Measurements from ENCODE around the gene SLIT3.

The SLIT3 gene

GRCh38 chr5:169174923-169175322 lies 126.0 kb downstream of the SLIT3 start:
- no peak for DNase-seq (ENCODE audit: low read depth)

DNA sequence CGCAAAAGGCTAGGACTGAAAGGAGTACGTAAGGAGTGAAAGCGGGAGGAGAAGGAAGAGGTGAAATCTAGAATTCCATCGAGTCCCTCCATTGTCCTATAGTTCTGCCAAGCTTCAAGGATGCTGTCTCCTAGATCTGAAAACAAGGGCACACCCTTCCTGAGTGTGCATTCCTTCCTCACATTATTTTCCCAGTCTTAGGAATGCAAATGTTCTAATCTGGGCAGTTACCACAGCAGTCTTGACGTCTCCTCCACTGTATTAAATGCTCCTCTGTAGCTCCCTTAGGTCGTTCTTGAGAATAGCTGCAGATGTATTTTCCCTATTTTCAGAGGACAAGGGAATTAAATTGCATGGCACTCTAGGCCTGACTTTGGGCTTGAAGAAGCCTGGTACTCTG lies 127.6 kb downstream of the SLIT3 start:
- no peak for DNase-seq (ENCODE audit: low read depth)

DNA sequence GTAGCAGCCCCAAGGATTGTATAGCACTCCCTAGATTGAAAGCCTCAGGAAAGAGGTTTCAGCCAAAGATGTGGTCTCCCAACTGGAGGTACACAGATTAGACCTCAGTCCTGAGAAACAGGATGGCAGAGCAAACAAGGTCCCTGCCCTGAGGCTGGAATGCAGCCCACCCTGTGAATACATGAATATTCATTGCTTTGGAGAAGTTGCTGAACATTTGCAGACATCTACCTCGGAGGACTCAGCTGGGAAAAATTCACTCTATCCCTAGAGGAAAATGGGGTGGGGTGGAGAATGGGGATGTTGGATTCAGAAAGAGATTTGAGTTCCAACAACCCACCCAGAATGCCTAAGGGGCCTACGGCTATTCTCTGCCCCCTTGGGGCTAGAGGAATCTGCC lies 129.4 kb downstream of the SLIT3 start:
- no peak for DNase-seq (ENCODE audit: low read depth)

DNA sequence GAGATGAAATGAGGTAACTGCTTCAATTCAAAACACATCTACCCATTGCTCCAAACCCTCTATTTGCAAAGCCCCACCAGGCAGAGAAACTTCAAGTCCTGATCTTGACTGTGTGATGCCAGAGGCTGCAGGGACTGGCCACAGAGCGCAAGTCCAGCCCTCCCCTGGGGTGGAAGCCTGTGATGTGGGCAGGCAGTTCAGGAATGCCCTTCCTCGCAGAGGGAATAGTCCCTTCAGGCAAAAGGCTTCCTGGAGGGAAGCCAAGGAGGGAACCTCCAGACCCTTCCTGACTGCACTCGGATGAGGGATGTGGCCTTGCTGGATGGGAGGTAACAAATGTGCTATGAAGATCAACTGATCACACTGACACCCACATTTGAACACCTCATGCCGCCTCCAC lies 131.2 kb downstream of the SLIT3 start:
- no peak for DNase-seq (ENCODE audit: low read depth)

DNA sequence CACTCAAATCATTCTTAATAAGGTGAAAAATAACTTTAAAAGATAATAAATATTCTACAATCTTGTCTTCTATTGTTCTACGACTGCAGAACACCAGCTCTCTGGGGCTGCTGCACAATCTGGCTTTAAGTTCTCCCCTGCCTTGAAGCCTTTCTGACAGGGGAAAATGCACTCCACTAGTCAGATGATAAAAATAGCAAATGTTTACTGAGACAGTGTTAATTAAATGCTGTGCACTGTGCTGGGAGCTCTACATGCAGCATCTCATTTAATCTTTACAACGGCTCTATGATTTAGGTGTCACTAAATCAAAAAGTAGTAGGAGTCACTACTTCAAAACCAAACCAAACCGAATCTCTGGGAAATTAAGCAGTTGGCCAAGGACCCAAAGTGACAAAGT lies 132.7 kb downstream of the SLIT3 start:
- no peak for DNase-seq (ENCODE audit: low read depth)

DNA sequence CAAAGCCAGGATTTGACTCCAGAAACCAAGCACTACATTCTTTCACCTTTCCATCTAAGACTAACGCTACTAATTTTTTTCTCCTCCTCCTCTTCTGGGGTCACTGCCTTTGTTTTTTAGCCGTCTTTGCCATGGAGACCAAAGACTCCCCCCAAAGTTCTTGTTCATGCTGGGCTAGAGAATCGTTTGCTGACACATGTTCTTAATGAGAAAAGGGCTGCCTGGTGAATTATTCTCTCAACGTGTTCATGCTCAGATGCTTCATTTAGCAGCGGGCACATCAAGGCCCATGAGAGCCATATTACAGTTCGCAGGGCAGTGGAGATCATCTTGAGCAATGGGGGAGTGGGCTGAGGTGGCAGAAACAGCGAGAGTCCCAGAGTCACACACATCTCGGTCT lies 134.9 kb downstream of the SLIT3 start:
- no peak for DNase-seq (ENCODE audit: low read depth)

DNA sequence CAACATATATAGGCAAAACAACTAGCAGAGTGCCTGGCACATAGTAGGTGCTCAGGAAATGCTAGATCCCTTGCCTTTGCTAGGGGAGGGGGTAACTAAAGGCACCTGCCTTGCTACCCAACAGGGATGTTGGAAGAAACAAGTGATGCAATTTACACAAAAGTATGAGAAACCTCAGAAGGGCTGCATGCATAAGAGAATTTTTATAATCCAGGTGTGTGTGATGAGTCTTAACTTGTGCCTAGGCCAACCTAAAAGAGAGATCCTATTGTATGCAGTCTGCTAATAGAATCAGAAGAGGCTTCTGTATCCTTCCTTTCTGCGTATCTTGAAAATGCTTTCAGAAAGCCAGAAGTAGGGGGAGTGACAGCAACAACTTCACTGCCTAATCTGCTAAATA lies 135.9 kb downstream of the SLIT3 start:
- DNase-seq (ENCODE audit: low read depth): no peak

GRCh38 chr5:169164481-169164925 lies 136.4 kb downstream of the SLIT3 start:
- no peak for DNase-seq (ENCODE audit: low read depth)

DNA sequence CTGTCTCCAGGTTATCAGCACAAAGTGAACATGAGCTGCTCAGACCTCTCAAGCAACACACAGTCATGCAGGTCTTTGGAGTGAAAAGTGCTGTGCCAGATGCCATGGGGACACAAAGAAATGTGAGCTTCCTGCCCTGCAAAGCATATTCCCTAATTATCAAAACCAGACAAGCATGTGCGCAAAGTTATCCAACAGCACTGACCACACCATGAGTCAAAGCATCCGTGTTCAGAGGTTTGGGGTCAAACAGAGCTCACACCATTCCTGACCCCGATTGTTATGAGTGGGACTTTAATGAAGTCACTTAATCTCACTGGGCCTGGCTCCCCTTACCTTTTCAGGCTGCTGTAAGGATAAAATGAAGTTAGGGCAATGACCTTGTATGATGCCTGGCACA lies 138.5 kb downstream of the SLIT3 start:
- no peak for DNase-seq (ENCODE audit: low read depth)

DNA sequence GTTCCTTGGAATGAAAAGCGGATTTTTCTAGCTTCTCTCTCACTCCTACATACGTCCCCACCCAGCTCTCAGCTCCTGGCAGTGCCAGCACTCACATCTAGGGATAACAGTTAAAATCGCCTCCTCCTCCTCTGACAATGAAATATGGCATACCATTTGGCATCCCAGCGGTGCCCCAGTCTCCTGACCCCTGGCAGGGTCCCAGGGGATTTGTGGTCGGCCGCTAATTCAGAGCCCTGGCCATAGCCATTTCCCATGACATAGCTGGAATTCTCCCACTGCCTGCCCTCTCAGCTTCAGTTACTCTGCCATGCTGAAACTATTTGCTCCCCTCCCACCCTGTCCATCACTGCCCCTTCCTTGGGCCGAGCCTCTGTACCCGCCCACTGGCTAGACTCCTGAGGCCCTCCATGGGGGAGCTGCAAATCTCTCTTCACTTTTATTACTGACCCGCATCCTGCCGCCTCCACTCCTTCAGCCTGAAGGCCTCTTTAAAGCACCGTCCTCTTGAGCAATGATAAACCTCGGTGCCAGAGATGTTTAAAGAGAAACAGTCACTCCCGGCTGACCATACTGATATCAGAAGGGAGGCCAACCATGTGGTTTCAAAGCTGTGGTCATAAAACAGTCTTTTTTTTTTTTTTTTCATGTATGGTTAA lies 139.8 kb downstream of the SLIT3 start:
- no peak for DNase-seq (ENCODE audit: low read depth)

GRCh38 chr5:169160405-169160901 lies 140.5 kb downstream of the SLIT3 start:
- DNase-seq (ENCODE audit: low read depth): no peak

GRCh38 chr5:169158764-169159163 lies 142.2 kb downstream of the SLIT3 start:
- DNase-seq (ENCODE audit: low read depth): no peak

- DNase-seq (ENCODE audit: low read depth): no peak
Measured at GRCh38 chr5:169157064-169157463, 143.9 kb downstream of the SLIT3 start.

GRCh38 chr5:169154679-169155078 lies 146.3 kb downstream of the SLIT3 start:
- DNase-seq (ENCODE audit: low read depth): no peak

DNA sequence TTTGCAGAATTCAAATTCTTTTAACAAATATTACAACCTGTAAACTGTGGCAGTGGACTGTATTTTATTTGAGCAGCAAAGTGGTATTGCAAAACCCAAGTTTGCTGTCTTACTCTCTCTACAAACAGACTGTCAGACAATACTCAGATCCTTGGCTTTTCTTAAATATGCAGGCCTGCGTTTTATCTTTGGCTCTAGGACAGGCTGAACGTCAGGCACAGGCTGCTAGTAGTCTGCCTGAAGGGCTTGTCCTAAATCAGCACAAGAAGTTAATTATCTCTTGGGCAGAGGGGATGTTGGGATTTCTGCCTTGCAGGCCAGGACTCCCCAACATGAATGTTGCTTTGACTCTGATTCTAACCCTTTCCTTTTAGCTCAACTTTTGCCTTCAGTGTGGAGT lies 147.5 kb downstream of the SLIT3 start:
- DNase-seq (ENCODE audit: low read depth): no peak

DNA sequence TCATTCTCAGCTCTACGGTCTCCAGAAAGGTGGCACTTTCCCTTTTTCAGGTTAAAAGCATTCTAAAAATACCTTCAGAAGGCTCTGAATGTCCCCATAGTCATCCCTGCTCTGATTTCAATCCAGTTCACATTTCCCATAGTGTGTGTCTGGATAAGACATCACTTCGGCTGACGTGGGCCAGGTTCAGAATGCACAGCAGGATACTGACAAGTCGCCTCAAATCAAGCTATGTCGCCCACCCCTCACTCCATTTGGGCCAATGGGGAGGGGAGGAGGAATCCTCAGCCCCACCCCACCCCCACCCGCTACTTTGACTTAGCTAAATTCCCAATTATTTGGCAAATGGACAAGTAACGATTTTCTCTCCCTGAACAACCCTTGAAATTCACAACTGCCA lies 148.0 kb downstream of the SLIT3 start:
- no peak for DNase-seq (ENCODE audit: low read depth)

- no peak for DNase-seq (ENCODE audit: low read depth)
Measured at GRCh38 chr5:169152453-169152852, 148.5 kb downstream of the SLIT3 start.

DNA sequence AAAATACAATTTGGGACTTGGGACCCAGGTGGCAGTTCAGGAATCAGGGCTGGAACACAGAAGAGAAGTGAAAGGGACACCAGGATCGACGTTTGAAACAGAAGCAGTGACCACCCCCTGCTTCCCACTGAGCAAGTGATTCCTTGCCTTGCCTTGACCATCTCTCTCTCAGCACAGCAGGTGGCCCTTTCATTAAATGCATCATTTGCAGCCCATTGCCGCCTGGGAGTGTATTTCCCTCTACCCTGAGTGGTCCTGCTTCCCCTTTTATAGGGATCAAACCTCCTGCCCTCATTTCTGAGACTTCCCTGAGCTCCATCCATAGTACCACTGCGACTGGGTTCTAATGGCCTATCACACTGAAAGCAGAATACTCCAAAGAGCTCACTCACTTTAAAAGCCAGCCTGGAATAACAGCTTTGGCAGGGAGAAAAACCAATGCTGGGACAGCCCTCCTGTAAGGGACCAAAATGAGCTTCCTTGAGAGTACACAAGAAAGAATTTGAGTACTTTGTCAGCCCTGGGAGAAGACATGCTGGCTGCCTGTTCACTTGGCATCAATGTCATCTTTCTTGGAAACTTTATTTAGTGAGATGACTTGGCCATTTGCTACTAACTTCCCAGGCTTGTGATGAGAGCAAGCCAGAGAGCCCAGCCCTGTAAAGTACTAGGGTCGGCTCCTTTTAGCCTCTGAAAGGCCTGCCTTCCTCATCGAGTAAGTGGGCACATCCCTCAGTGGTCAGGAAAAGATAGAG lies 149.7 kb downstream of the SLIT3 start:
- no peak for DNase-seq (ENCODE audit: low read depth)

DNA sequence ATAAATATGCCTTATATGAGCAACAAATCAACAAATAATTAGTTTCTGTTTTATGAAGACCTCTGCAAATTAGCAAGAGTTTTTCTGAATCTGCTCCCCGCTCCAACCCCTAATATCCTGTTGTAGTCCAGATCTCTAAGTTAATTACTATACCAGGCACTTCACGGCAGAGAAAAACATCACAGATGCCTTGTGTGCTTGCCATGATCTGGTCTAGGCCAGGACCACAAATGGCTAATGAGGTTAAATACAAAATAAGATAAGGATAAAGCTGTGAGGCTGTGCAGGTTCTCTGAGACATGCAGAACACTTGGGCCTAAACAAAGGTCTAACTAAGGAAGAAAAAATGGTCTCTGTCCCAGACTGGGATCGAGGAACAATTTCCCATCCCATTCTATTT lies 150.8 kb downstream of the SLIT3 start:
- DNase-seq (ENCODE audit: low read depth): no peak

DNA sequence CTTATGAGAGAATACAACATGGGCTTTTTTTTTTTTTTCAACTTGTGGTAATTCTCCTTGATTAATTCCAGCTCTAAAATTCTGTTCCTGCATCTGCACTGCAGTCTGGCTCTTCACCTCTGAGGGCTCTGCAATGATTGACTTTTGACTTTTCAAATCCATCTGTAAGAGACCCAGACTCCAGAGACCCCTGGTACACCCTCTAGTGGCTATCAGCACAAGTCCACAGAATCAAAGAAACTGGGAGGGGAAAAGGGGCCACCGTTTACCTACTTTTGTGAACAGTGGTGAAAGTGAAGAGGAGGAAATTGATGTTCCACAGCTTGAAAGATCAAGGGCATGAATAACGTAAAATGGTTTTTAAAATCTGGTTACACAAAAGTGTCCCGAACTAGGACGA lies 151.6 kb downstream of the SLIT3 start:
- no peak for DNase-seq (ENCODE audit: low read depth)

GRCh38 chr5:169148138-169148740 lies 152.7 kb downstream of the SLIT3 start:
- DNase-seq (ENCODE audit: low read depth): no peak

- DNase-seq (ENCODE audit: low read depth): no peak
Measured at GRCh38 chr5:169147534-169147933, 153.4 kb downstream of the SLIT3 start.

DNA sequence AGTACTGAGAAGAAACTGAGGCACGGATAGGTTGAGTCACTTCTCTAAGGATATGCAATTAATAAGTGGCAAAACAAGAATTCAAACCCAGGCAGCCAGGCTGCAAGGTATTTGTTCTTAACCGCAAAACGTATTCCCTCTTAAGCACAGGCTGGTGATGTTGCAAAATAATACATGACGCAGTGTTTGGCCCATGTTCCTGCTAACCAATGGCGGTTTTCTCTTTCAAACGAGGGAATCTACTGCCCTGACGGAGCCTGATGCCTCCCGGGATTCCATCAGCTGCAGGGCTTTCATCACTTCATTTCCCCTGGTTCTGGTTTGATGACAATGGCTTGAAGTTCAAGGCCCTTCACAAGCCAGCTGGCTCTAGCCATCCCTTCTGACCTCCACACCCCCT lies 154.8 kb downstream of the SLIT3 start:
- no peak for DNase-seq (ENCODE audit: low read depth)

All from stimulated activated CD4-positive, alpha-beta T cell treated with anti-CD3 and anti-CD28 coated beads, Interleukin-2, amount 100 ng/mL, for 4 hours (primary cell).